Dedifferentiated amniotic fluid mesenchymal stem cell (primary cell): Measurements from ENCODE around the gene ZC3H18.

Source experiments
- DNase-seq: peaks from one replicate; pipeline ENCODE4 v3.0.0-alpha.2; 2016; ENCODE audit errors: extremely low spot score

The ZC3H18 gene

GRCh38 chr16:88623858-88624257 lies 53.7 kb downstream of the ZC3H18 start:
- DNase-seq = no peak

- DNase-seq = no peak
Measured at GRCh38 chr16:88624481-88624880, 54.3 kb downstream of the ZC3H18 start.

- no peak for DNase-seq
Measured at GRCh38 chr16:88624977-88625576, 54.9 kb downstream of the ZC3H18 start.

- DNase-seq = no peak
Measured at GRCh38 chr16:88626646-88627045, 56.4 kb downstream of the ZC3H18 start.

- no peak for DNase-seq
Measured at GRCh38 chr16:88627531-88628411, 57.6 kb downstream of the ZC3H18 start.

GRCh38 chr16:88628512-88628974 lies 58.3 kb downstream of the ZC3H18 start:
- DNase-seq = no peak

GRCh38 chr16:88629835-88630234 lies 59.6 kb downstream of the ZC3H18 start:
- DNase-seq = no peak

- no peak for DNase-seq
Measured at GRCh38 chr16:88630433-88630832, 60.2 kb downstream of the ZC3H18 start.

GRCh38 chr16:88630941-88631340 lies 60.7 kb downstream of the ZC3H18 start:
- no peak for DNase-seq

GRCh38 chr16:88631384-88631783 lies 61.2 kb downstream of the ZC3H18 start:
- DNase-seq = no peak

- DNase-seq = no peak
Measured at GRCh38 chr16:88631920-88632586, 61.9 kb downstream of the ZC3H18 start.

- DNase-seq = no peak
Measured at GRCh38 chr16:88632587-88632930, 62.4 kb downstream of the ZC3H18 start.

- no peak for DNase-seq
Measured at GRCh38 chr16:88633684-88634140, 63.5 kb downstream of the ZC3H18 start.

- DNase-seq = peak; percentile 23
Measured at GRCh38 chr16:88634141-88634993, 64.2 kb downstream of the ZC3H18 start.

- DNase-seq = no peak
Measured at GRCh38 chr16:88634994-88635670, 64.9 kb downstream of the ZC3H18 start.

- no peak for DNase-seq
Measured at GRCh38 chr16:88635671-88636319, 65.6 kb downstream of the ZC3H18 start.

GRCh38 chr16:88636488-88637265 lies 66.5 kb downstream of the ZC3H18 start:
- DNase-seq = no peak

- no peak for DNase-seq
Measured at GRCh38 chr16:88638323-88639230, 68.4 kb downstream of the ZC3H18 start, which contains the start of gene IL17C. Gene IL17C (plus strand): TSS chr16:88638572. CDS start chr16:88638642, 70 bp downstream.
